ENCODE results near the gene FPGS.

Gene FPGS

DNA sequence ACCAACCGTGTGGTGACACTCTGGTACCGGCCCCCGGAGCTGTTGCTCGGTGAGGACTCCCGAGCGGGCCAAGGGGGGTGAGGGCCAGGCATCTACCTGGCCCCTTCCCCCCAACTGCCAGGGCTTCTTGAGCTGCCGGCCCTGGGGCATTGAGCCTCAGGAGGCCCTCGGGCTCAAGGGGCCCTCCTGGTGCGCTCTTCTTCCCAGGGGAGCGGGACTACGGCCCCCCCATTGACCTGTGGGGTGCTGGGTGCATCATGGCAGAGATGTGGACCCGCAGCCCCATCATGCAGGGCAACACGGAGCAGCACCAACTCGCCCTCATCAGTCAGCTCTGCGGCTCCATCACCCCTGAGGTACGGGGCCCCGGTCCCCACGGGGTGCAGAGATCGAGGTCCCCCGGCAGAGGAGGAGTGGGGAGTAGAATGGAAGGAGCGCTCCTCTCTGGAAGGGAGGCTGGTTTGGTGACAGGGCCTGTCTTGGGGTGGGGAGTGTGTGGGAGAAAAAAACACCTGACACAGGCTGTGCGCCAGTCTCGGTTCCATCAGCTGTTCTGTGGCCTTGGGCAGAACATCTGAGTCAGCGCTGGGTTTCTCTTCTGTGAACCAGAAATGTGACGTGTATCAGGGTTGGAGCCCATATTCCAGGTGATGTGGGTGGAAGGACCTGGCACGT lies 14.2 kb upstream of the FPGS start:
- DNase-seq, result no peak

DNA sequence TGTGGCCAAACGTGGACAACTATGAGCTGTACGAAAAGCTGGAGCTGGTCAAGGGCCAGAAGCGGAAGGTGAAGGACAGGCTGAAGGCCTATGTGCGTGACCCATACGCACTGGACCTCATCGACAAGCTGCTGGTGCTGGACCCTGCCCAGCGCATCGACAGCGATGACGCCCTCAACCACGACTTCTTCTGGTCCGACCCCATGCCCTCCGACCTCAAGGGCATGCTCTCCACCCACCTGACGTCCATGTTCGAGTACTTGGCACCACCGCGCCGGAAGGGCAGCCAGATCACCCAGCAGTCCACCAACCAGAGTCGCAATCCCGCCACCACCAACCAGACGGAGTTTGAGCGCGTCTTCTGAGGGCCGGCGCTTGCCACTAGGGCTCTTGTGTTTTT lies 13.5 kb upstream of the FPGS start:
- no peak for DNase-seq

DNA sequence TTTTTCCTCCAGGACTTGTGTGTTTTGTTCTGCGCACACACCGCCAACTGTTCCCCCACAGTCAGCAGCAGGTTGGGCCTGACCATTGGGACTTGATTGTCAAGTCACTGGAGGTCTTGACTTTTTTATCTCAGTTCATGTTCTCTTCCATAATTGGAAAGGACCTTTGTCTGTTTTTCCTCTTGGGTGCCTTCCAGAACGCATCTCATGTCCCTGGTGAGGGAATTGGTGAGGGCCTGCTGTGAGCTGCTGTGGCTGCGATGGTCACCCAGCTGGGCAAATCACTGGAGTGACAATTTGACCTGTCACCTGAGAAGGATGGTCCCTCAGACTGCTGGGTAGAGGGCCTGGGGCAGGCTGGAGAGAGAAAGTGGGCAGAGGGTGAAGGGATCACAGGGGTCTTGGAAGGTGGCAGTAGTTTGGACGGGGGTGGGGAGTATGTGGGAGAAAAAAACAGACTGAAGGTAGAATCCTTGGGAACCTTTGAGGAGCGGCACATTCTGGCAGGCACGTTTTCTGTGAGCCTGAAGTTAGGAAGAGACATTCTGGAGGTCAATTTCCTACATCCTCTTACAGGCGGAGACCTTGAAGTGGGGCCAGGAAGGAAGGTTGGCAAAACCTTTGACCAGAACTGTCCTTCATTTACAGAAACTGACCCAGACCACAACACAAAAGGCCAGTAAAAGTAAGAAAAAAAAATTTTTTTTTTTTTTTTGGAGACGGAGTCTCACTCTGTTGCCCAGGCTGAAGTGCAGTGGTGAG lies 12.4 kb upstream of the FPGS start:
- no peak for DNase-seq

DNA sequence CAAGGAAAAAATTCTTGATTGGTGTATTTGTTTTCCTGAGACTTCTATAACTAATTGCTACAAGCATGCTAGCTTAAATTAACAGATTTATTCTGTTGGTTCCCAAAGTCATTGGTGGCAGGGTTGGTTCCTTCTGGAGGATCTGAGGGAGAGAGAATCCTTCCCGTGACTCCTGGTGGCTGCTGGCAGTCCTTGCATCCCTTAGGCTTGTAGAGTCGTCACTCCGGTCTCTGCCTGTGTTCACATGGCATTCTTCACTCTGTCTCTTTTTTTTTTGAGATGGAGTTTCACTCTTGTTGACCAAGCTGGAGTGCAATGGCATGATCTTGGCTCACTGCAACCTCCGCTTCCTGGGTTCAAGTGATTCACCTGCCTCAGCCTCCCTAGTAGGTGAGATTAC lies 11.6 kb upstream of the FPGS start:
- DNase-seq, result no peak

DNA sequence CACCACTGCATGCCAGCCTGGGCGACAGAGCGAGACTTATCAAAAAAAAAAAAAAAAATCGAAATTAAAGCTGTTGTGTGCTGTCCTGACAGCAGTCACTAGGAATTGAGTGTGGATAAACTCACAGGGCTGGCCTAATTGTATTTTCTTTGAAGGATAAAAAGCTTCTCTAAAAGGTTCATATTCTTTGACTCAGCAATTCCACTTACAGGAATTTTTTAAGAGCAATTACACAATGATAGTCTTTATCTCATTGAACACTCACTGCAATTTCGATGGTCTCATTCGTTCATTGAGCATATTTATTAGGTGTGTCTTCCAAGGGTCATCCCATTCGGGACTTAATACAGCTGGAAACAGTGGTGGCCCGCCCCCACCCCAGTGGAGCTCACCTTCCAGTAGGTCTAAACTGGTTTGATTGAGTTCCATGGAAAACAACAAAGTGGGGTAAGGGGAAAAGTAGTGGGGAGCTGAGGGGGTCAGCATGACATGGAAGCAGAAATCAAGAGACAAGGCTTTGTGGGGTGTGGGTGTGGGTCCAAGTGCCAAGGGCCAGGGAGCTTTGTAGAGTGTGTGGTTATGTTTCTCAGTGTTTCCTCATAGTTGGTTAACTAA lies 10.2 kb upstream of the FPGS start:
- no peak for DNase-seq

DNA sequence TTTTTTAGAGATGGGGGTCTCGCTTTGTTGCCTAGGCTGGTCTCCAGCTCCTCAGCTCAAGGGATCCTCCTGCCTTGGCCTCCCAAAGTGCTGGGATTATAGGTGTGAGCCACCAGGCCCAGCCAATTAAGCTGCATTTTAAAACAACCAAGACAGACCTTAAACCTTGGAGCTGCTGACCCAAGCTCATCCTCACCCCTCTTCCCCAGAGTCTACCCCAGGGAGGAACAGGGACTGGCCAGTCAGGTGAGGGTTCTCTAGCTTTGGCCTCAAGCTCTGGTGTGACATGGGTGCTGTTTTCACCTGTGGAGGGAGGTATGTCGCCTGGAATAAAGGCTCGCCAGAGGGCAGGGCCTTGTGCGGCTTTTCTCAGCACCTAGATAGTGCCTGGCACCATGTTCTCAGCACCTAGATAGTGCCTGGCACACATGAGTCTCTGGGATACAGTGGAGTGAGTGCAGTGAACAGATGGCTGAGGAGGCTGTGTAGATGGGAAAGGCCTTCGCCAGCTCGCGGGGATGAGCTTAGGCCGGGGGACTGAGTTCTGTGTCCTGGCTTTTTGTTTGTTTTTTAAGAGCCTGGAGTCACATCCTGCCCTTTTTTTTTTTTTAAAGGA lies 9.5 kb upstream of the FPGS start:
- no peak for DNase-seq

DNA sequence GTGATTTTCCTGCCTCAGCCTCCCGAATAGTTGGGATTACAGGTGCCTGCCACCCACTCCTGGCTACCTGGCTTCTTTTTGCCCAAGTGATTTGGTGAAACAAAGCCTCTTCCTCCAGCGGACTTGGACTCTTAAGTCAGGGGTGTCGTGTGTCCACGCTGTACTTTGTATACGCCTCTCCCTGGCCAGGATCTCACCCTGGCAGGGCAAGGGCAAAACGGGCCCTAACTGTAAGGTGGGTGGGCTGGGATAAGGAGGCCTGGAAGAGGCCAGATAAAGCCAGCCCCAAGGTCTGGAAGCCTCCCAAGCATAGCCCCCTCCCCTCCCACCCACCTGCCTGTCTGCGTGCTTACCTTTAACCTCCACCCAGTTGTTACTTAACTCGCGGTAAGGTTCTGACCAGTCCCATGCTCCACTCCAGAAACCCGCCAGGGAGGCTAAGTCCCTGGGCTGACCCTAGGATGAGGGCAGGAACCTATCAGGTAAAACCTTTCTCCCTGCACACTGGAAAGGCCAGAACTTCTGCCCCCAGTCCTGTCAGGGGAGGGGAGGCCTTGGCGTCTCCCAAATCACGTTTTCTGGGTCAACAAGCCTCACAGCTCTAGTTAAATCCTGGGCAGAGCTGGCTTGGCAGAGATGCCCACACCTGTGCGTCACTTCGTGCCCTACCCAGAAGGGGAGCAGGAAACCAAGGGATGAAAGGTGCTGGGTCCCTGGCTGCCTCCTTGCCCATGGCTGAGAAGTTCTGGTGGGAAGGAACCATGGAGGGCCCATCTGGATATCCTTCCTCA lies 8.5 kb upstream of the FPGS start:
- no peak for DNase-seq

DNA sequence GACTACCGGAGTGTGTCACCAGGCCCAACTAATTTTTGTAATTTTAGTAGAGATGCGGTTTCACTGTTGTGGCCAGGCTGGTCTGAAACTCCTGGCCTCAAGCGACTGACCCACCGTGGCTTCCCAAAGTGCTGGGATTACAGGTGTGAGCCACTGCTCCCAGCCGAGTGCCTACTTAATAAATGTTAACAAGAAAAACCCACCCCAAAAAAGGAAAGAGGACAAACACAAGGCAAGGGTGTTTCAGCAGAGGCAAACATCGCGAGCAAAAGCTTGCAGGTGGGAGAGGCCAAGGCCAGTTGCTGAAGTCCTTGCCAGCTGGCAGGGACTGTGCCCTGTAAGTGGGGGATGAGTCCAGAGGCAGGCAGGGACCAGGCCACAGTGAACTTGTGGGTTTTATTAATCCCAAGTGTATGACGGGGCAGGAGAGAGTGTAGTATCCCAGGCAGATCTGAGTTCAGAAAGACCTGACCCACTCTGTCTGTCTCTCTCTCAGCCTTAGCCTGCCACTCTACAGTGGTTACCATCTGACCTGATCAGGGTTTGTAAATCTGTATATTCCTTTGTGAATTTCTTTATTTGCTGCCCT lies 6.4 kb upstream of the FPGS start:
- no peak for DNase-seq

DNA sequence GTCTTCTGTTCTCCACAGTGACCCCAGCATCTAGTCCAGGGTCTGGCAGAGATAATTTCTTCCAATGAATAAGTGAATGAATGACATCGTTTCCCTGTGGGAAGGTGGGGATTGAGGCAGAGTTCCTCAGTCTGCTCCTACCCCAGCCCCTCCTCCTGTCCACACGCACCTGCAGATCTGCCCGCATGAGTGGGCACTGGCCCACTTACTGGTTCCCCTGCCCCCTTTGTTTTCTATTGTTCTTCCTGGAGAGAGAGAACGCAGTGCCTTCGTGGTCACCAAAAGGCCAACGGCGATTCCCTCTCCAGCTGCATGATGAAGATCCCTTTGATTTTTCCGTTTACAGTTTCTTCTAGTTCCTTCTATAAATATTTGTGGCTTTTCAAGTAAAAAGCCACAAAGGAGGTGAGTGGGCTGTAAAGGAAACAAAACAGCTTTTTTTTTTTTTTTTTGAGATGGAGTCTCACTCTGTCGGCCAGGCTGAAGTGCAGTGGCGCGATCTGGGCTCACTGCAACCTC lies 5.8 kb upstream of the FPGS start:
- peak; percentile 38 for DNase-seq

DNA sequence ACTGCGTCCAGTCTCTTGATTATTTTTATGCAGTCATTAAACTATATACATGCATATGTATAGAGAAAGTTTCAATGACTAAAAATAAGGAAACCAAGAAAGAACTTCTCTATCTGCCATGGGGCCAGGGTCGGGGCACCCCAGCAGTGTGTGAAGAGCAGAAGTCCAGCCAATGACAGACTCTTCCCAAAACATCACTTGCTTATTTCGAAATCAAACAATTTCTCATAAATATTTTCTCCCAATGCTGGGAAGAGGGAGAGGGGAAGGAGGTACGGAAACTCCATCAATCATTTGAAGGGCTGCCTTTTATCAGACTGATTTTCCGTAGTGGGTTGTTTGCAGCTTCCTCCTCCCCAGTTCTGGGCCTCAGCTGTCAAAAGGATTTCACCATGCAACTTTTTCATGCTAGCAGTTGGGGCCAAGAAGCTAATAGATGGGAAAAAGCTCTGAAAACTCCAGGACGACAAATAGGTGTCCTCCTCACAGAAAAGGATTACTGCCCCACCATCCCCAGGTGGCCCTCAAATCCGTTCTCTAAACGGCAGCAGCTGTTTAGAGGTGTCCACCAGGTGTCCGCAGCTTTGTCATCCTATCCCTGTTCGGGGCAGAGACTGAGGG lies 617 bp upstream of the FPGS start:
- peak; percentile 61 for DNase-seq

DNA sequence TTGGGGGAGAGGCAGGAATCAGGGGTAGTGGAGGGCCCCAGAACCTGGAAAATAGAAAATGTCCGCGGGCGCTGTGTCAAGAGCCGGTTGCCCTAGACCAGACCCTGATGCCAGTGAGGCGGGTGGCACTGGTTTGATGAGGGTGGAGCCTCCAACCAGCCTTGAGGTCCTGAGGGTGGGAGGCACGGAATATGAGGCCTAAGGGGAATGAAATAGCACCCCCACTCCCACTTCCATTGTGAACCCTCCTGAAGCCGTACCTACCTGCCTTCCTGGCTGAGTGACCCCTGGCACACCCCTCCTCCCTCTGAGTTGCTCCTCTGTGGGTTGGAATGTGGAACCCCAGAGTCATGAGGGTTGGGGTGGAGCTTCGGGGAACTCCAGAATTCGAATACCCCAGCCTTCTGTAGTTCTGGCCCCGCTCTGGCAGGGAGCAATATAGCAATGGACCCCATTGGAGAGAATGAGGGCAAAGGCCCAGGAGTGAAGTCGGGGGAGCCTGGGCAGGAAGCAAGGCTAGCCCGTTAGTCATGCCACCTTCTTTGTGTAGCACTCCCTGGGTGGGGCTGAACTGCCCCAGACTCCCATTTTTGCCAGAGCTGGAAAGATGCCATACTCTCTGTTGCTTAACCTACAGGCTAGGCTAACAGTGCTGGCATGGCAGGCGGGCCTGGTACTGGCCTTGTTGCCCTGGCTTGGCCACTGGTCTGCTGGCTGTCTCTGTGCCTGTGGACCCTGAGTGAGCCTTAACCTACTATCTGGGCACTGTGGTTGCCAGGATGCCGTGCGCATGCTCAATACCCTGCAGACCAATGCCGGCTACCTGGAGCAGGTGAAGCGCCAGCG lies 1.0 kb downstream of the FPGS start:
- no peak for DNase-seq

DNA sequence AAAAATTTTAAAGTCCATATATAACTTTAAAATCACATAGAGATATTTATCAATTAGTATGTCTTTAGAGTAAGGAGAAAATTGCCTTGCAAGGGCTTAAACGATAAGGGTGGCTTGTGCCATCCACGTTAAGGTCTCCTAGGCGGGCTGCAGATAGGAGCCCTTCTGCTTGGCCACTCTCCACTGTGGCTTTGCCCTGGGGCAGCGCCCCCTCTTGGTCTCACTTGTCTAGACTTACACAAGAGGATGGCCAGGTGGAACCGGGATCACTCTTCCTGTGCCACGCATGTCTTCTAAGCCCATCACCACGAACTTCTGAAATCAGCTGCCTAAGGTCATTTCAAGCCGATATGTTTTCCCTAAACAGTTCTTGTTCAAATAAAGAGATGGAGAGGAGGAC lies 2.9 kb downstream of the FPGS start:
- DNase-seq, result peak; percentile 35

DNA sequence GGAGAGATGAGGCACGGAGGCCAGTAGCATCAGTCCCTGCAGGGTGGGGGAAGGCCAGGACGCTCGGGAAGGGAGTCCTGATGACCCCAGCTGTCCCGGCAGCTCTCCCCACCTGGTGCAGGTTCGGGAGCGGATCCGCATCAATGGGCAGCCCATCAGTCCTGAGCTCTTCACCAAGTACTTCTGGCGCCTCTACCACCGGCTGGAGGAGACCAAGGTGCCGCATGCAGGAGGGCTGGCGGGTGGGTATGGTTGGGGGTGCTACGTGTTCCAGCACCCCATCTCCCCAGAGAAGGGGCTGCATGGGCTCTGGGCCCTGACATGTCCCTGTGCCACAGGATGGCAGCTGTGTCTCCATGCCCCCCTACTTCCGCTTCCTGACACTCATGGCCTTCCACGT lies 4.2 kb downstream of the FPGS start:
- no peak for DNase-seq

DNA sequence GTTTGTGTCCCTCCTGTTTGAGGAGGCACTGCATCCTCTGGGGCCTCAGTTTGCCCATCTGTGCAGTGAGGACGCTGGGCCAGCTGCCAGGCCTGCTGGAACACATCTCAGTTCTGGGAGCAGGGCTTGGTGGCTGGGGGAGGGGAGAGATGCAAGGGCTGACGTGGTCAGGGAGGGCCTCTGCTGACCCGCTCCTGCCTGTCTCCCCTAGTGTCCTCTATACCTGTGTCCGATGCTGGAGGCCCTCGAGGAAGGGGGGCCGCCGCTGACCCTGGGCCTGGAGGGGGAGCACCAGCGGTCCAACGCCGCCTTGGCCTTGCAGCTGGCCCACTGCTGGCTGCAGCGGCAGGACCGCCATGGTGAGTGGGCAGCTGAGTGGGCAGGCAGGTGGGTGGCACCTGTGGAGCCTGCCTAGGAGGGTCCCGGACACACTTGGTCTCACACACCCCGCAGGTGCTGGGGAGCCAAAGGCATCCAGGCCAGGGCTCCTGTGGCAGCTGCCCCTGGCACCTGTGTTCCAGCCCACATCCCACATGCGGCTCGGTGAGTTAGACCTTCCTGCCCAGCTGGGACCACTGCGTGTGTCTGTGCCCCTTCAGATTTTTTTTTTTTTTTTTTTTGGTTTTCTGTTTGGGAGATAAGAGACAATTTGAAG lies 5.8 kb downstream of the FPGS start:
- DNase-seq, result no peak

DNA sequence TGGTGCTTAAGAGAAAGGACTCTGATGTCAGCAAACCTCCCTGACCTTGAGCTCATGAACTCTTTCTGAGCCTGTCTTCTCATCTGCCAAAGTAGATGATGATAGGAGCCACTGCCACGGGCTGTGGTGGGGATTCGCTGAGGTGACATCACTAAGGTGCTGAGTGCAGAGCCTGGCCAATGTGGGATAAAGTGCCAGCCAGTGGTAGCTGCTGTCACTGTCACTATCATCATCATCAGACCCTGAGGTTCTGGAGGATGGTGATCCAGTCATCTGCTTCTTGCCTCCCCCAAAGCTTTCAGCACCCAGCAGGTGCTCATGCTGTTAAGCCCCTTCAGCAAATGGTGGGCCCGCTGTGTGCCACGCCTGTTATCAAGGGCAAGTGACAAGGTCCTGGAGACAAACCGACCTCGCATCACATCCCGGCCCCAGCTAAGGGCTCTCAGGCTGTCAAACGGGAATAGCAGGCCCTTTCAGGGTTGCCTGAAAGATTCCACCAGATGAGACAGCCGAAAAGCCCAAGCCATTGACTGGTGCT lies 6.4 kb downstream of the FPGS start:
- no peak for DNase-seq

DNA sequence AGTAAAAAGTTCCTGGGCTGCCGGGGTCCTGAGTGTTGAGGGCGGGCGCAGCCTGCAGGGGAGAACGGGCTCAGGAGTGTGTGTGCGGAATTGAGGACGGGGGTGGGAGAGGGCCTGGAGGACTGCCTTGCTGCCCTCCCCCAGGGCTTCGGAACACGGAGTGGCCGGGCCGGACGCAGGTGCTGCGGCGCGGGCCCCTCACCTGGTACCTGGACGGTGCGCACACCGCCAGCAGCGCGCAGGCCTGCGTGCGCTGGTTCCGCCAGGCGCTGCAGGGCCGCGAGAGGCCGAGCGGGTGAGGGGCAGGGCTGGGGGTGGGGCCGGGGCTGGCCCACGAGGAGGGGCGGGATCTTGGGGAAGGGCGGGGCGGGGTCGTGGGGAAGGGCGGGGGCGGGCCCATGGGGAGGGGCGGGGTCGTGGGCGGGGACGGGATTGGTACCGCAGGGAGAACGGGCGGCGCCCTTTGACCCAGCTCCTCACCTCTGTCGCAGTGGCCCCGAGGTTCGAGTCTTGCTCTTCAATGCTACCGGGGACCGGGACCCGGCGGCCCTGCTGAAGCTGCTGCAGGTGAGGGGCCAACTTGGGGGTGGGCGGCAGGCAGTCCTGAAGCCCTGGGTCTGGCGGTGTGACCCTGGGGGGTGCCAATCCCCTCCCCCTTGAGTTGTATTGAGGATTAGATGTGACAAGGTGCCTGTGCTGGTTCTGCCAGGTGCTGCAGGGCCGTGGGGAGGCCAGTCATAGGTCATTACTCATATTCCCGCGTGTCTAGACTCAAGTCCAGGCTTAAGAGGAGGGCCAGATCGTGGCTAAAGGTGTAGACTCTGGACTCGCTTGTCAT lies 7.1 kb downstream of the FPGS start:
- DNase-seq, result no peak

DNA sequence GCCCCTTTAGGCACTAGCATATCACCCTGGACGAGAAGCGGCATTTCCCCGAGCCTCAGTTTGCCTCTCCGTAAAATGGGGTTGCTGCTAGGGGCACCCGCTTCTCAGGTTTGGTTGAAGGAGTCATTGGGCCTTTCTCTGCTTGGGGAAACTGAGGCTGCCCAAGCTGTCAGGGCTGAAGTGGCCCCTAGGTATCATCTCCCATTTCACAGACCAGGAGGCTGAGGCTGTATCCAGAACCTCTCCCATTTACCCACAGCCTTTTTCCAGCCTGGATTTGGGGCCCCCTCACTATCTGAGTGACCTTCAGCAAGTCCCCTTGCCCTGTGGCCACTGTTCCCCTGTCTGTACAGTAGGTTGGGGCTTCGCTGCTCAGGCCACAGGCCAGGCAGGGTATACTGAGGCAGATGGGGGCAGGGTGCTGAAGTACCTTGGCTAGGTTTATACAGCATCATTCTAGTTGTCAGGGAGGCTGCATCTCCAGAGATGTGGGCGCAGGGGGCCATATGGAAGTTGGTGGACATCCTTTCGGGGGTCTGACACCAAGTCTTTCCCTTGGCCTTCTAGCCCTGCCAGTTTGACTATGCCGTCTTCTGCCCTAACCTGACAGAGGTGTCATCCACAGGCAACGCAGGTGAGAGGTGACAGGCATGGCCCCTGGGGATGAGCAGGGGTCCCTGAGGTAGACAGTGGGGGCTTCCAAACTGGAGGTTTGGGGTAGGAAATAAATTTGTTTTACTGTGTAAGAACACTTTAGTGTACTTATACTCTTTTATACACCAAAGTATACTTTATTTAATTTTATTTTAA lies 7.9 kb downstream of the FPGS start:
- no peak for DNase-seq

DNA sequence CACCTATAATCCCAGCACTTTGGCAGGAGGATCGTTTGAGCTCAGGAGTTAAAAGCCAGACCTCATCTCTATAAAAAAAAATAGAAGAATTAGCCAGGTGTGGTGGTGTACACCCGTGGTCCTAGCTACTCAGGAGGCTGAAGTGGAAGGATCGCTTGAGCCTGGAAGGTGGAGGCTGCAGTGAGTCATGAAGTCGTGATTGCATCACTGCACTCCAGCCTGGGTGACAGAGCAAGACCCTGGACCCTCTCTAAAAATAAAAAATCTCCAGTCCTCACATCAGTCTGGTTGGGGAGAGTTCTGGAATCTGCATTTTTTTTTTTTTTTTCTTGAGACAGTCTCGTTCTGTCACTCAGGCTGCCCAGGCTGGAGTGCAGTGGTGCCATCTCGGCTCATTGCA lies 9.3 kb downstream of the FPGS start:
- DNase-seq, result no peak

Data from OCI-M1 (cell line).